ENCODE measurements around the gene DCAF7.

- TF ChIP-seq, protein P1, sequence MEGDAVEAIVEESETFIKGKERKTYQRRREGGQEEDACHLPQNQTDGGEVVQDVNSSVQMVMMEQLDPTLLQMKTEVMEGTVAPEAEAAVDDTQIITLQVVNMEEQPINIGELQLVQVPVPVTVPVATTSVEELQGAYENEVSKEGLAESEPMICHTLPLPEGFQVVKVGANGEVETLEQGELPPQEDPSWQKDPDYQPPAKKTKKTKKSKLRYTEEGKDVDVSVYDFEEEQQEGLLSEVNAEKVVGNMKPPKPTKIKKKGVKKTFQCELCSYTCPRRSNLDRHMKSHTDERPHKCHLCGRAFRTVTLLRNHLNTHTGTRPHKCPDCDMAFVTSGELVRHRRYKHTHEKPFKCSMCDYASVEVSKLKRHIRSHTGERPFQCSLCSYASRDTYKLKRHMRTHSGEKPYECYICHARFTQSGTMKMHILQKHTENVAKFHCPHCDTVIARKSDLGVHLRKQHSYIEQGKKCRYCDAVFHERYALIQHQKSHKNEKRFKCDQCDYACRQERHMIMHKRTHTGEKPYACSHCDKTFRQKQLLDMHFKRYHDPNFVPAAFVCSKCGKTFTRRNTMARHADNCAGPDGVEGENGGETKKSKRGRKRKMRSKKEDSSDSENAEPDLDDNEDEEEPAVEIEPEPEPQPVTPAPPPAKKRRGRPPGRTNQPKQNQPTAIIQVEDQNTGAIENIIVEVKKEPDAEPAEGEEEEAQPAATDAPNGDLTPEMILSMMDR (IDR thresholded peaks at IDR 0.05; ENCODE audit: low read depth, low read length, poor library complexity, severe bottlenecking), result no peak
- no peak for TF ChIP-seq EZH2phosphoT487 (IDR thresholded peaks at IDR 0.05; ENCODE audit: borderline replicate concordance, low read length)
Observed at GRCh38 chr17:63549946-63550816, at the start of gene DCAF7.
